ENCODE data around the gene TMBIM6. TPM values are rescaled to one million over a fixed set of nuclear protein-coding genes. Genes with fewer than 3 reads are reported as not detected.

Gene TMBIM6
- total and polyA plus RNA-seq, 9 of the 15 experiments (the other 6 are each of a cell fraction or from before 2014, with no cell fraction given), result 147 to 1,288 (median 352) TPM

DNA sequence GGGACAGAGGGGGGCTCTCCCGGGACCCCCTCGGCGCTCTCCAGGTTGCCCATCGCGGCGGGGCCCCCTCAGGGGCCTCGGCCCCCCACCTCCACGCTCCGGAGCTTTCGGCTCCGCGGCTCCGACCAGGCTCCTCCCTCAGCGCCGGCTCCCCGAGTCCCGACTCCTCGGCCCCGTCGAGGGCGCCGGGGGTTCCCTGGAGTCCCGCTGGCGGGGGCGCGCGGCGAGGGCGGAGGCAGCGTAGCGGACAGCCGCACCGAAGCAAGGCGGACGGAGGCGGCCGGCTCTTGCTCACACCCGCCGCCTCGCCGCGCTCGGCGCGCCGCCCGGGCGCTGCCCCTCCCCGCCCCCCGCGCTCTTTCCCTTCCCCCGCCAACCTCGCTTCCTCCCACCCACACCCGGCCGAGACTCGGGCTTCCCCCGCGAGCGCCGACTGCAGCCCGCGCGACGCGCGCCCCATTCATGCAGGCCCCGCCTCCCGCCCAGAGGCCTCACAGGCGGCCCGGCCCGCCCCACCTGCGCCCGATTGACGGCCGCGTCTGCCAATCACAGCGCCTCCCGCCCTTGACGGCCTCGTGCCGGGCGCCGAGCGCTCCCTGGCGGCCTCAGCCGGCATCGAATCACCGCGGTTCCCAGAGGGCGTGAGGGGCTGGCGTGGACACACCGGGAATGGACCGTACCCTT, 34.1 kb upstream of the TMBIM6 start, which contains the start of gene FMNL3 (continued):
- no peak for TF ChIP-seq RFX5 (IDR thresholded peaks at IDR 0.05; ENCODE audit: low read depth, low read length)
- peak; percentile 74; the same call in 1 of the 2 replicates for TF ChIP-seq ZBTB1 (CRISPR knock-in tag; IDR thresholded peaks at IDR 0.05; ENCODE audit: borderline replicate concordance, low read depth)
- TF ChIP-seq HNRNPLL (IDR thresholded peaks at IDR 0.05; ENCODE audit: low read depth, low read length, poor library complexity, severe bottlenecking), result peak; percentile 71
- no peak for TF ChIP-seq ZNF408 (CRISPR knock-in tag; IDR thresholded peaks at IDR 0.05; ENCODE audit: low read depth)
- TF ChIP-seq ZNF655 (CRISPR knock-in tag; IDR thresholded peaks at IDR 0.05), result no peak
- peak; percentile 88; the same call in 1 of the 2 replicates for TF ChIP-seq TGIF2 (CRISPR knock-in tag; IDR thresholded peaks at IDR 0.05)
- peak; percentile 85 for TF ChIP-seq RNF2 (IDR thresholded peaks at IDR 0.05)
- TF ChIP-seq, protein P1, sequence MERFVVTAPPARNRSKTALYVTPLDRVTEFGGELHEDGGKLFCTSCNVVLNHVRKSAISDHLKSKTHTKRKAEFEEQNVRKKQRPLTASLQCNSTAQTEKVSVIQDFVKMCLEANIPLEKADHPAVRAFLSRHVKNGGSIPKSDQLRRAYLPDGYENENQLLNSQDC (CRISPR knock-in tag; IDR thresholded peaks at IDR 0.05), result no peak
- TF ChIP-seq, protein P2, sequence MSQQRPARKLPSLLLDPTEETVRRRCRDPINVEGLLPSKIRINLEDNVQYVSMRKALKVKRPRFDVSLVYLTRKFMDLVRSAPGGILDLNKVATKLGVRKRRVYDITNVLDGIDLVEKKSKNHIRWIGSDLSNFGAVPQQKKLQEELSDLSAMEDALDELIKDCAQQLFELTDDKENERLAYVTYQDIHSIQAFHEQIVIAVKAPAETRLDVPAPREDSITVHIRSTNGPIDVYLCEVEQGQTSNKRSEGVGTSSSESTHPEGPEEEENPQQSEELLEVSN (IDR thresholded peaks at IDR 0.05; ENCODE audit: borderline replicate concordance in 1 of 2, extremely low read depth in 1 of 2, insufficient read depth in 1 of 2, insufficient read length in 1 of 2, low read depth in 1 of 2, low read length in 1 of 2, poor library complexity in 1 of 2, severe bottlenecking in 1 of 2), result peak; percentile 100
- no peak for TF ChIP-seq CC2D1A (IDR thresholded peaks at IDR 0.05)
- peak; percentile 82; the same call in 1 of the 2 replicates for TF ChIP-seq CBX1 (IDR thresholded peaks at IDR 0.05; ENCODE audit: low read depth)
- TF ChIP-seq OTX1 (CRISPR knock-in tag; IDR thresholded peaks at IDR 0.05), result no peak
- peak in 1 of 2 experiments; percentile 93; a peak in 2 of 4 replicates for TF ChIP-seq TEAD1 (CRISPR knock-in tag; IDR thresholded peaks at IDR 0.05)
- peak; percentile 89 for TF ChIP-seq GABPB1 (CRISPR knock-in tag; IDR thresholded peaks at IDR 0.05)
- TF ChIP-seq HEY1 (CRISPR knock-in tag; IDR thresholded peaks at IDR 0.05; ENCODE audit: borderline replicate concordance), result no peak
- TF ChIP-seq, protein P3, sequence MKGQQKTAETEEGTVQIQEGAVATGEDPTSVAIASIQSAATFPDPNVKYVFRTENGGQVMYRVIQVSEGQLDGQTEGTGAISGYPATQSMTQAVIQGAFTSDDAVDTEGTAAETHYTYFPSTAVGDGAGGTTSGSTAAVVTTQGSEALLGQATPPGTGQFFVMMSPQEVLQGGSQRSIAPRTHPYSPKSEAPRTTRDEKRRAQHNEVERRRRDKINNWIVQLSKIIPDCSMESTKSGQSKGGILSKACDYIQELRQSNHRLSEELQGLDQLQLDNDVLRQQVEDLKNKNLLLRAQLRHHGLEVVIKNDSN (CRISPR knock-in tag; IDR thresholded peaks at IDR 0.05), result peak; percentile 75
- peak; percentile 92 for TF ChIP-seq ARID2 (IDR thresholded peaks at IDR 0.05)
- TF ChIP-seq, protein P4, sequence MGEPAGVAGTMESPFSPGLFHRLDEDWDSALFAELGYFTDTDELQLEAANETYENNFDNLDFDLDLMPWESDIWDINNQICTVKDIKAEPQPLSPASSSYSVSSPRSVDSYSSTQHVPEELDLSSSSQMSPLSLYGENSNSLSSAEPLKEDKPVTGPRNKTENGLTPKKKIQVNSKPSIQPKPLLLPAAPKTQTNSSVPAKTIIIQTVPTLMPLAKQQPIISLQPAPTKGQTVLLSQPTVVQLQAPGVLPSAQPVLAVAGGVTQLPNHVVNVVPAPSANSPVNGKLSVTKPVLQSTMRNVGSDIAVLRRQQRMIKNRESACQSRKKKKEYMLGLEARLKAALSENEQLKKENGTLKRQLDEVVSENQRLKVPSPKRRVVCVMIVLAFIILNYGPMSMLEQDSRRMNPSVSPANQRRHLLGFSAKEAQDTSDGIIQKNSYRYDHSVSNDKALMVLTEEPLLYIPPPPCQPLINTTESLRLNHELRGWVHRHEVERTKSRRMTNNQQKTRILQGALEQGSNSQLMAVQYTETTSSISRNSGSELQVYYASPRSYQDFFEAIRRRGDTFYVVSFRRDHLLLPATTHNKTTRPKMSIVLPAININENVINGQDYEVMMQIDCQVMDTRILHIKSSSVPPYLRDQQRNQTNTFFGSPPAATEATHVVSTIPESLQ (CRISPR knock-in tag; IDR thresholded peaks at IDR 0.05), result peak; percentile 59; the same call in 1 of the 2 replicates
- TF ChIP-seq EP400 (IDR thresholded peaks at IDR 0.05), result peak; percentile 23; the same call in 1 of the 2 replicates
- TF ChIP-seq POLR2G (IDR thresholded peaks at IDR 0.05; ENCODE audit: low read depth, low read length), result peak; percentile 84
- 0 out of 2 replicates have a peak, but pooled peaks have one; percentile 49 for TF ChIP-seq SOX6 (IDR thresholded peaks at IDR 0.05)
- 0 out of 2 replicates have a peak, but pooled peaks have one; percentile 40 for TF ChIP-seq HCFC1 (IDR thresholded peaks at IDR 0.05; ENCODE audit: low read depth, low read length)

Measured in K562 (cell line).